HG03457 (cell line): ENCODE measurements around the gene IMMP2L.

Experiments used
- ATAC-seq: cut with Tn5 transposase; IDR thresholded peaks from one replicate; pipeline ENCODE4 v1.9.1; 2021; ENCODE audit warnings: moderate number of reproducible peaks; ENCODE audit not compliant: unreplicated experiment

IMMP2L gene

DNA sequence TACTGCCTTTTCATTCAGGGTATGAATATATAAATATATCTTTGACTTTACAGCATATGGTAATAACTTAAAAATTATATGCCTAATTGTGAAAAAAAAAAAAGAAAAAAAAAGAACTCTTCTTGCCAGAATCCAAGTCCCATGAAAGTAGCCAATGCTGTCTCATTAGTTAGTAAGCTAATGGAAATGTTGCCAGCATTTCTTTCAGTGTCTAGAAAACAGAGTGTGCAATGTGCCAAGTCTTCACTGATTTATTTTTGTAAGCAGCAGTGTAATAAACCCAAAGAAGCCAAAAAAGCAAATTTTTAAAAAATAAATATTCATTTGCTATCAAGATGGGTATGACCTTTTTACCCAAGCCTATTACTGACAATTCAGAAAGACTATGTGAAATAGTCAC lies 502.5 kb downstream of the IMMP2L start:
- ATAC-seq = no peak

DNA sequence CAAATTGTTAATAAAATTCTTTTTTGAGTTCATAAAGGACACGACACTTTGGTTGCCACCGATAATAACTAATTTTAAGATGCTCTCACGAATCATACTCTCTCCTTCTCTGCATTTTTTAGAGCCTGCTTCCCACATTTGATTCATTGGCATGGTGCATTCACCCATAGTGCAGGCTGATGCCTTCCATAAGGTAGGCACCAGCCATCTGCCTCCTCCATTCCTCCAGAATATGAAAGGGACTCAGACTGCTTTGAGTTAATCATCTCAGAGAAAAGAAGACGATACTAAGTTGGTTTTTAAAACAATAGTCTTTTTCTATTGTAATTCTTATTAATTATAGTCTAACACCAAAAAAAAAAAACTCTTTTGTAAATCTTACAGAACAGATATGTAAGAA lies 505.2 kb downstream of the IMMP2L start:
- ATAC-seq = no peak

- no peak for ATAC-seq
These were observed 505.9 kb downstream of the IMMP2L start for GRCh38 chr7:111056371-111056770.

GRCh38 chr7:111053035-111053434 lies 509.3 kb downstream of the IMMP2L start:
- no peak for ATAC-seq

DNA sequence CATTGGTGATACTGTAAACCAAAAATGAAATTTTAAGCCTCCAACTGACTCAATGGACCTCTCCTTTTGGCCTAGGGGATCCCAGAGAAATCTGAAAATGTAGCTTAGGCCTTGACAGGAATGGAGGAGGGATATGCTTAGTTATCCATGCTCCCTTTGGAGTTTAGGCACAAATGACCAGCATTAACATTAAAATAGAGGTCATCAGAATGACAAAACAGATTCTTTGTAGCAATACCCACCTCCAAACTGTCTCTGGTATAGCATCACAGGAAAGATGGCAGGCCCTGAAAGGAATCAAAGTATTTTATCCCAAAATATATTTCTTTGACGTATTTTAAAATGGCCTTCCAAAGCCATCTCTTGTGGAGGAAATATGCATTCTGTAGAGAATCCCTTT lies 510.5 kb downstream of the IMMP2L start:
- no peak for ATAC-seq

- ATAC-seq = no peak
These were observed 511.3 kb downstream of the IMMP2L start for GRCh38 chr7:111050875-111051416.

DNA sequence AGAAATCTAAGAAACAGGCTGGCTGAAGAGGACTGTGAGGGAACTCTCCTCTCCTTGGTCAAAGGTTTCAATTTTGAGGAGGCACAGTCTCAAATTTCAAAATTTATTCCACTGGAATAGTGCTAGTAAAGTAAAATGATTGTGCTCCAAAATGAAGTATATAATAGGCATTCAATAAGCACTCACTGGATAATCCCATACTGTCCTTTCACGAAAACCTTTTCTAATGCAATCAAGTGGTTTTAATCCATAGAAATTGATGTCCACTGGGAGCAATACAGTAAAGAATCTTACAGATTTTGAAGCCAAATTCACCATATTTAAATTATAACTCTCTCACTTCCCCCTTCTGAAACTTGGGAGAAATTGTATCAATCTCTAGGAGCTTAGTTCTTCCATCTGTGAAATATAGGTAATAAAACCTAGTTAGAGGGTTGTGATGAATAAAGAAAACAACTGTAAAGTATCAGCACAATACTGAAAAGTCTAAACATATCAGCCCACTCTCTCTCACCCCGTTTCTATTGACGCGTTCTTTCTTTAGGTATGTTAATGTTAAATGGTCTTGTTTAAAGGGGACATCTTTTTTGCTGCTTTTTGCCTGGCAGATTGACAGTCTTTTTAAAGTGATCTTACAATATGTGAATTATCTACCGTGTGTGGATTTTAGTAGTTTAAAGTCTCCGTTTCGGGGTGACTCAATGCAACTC lies 512.2 kb downstream of the IMMP2L start:
- no peak for ATAC-seq

- ATAC-seq = no peak
These were observed 514.7 kb downstream of the IMMP2L start for GRCh38 chr7:111047595-111047994.

DNA sequence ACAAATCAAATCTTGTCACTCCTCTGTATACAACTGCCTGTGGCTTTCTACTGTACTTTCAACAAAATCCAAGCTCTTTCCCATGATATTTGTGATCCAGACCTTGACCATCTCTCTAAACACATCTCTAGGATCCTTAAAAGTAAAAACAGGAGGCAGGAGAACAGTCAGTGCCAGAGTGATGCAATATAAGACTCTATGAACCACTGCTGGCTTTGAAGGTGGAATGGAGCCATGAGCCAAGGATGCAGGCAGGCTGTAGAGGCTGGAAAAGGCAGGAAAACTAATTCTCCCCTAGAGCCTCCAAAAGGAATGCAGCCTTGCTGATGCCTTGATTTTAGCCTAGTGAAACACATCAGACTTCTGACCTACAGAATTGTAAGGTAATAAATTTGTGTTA lies 516.8 kb downstream of the IMMP2L start:
- ATAC-seq = no peak

- ATAC-seq = peak; percentile 97
These were observed 518.7 kb downstream of the IMMP2L start for GRCh38 chr7:111043561-111043960.

GRCh38 chr7:111042842-111043241 lies 519.5 kb downstream of the IMMP2L start:
- no peak for ATAC-seq

DNA sequence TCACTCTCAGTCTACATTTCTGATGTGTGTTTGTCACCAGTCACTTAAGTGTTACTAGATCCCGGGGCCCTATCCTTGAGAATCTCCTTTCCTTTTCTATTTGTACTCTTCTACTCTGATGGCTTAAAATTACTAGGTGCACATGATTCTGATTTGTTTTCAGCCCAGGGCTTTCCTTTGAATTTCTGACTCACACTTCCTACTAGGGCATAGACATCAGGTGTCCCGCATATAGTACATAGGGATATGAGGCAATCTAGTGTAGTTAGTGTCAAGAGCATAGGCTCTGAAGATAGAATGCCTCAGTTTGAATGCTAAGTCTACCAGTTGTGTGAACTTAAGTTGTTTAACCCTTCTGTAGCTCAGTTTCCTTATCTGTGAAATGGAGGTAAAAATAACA lies 520.7 kb downstream of the IMMP2L start:
- no peak for ATAC-seq

DNA sequence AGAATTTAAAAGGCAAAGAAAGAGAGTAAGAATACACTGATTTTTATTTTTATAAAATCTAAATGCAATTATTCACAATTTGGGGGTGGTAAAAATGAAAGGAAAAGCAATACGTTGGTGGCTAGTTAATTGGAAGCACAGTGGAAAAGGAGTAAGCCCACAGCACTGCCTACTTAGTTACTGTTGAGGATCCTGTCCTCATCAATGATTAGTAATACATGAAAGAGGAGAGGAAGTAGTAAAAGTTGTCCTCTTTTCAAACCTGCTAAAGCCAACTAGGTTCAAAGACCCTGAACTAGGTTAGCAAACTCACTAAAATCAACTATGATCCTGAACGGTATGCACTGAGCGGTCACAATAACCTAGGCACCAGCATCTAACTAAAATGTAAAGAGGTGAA lies 524.1 kb downstream of the IMMP2L start:
- ATAC-seq = no peak

DNA sequence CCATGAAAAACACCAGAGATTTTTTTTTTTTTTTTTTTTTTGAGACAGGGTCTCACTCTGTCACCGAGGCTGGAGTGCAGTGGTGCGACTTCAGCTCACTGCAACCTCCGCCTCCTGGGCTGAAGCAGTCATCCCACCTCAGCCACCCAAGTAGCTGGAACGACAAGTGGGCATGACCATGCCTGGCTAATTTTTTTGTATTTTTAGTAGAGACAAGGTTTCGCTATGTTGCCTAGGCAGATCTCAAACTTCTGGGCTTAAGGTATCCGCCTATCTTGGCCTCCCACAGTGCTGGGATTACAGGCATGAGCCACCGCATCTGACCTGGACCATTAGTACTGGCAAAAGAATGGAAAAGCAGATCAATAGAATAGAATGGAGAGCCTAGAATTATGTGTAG lies 530.4 kb downstream of the IMMP2L start:
- no peak for ATAC-seq

- no peak for ATAC-seq
These were observed 532.0 kb downstream of the IMMP2L start for GRCh38 chr7:111030336-111030735.

DNA sequence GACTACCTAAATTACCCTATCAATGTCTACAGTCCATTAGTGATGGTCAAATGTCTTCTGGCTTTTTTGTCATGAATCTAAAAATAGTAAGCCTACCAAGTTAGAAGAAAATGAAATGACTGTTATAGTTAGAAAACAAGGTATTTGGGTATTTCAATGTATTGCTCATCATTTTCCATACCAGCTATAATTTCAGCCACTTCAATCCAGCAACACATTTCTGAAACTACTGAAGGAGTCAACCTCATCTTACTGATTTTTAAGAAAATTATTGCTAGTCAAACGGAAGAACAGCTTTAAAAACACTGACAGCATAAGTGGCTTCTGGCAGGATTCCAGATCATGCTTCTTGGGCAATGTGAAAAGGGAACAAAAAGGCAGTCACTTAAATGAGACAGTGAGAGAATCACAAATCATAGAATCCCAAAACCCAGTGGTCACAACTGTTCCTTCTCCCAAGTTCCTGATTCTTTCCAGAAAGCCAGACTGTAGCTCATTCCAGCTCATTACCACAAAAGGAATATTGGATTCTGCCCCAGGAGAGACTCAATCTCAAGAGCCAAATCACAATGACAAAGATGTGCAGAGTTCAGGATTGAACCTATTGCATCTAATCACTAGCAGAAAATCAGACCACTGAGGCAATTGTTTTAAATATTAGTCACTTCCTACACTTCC lies 532.6 kb downstream of the IMMP2L start:
- ATAC-seq = peak; percentile 50

DNA sequence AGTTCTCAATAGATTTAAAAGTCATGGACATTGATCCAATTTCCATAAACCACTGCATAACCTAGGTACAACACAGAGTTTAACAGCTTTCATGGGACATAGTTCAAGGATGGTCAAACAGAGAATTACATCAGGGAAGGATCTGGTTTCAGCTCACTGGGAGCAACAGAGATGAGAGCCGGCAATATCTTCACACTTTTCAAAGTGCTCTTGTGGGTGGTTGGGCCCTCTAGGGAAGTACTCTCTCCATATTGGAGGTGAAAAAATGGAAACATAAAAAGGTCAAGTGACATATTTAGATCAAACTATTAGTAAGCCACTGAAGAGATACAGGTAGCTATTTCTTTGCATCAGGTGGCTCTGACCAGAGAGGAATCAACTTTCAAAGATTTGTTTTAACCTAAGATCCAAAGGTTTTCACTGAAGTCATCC lies 533.1 kb downstream of the IMMP2L start:
- ATAC-seq = no peak

GRCh38 chr7:111027396-111027795 lies 534.9 kb downstream of the IMMP2L start:
- ATAC-seq = no peak

- ATAC-seq = no peak
These were observed 535.5 kb downstream of the IMMP2L start for GRCh38 chr7:111026806-111027205.

GRCh38 chr7:111026343-111026742 lies 535.9 kb downstream of the IMMP2L start:
- ATAC-seq = no peak

- peak; percentile 50 for ATAC-seq
These were observed 537.3 kb downstream of the IMMP2L start for GRCh38 chr7:111025006-111025405.

DNA sequence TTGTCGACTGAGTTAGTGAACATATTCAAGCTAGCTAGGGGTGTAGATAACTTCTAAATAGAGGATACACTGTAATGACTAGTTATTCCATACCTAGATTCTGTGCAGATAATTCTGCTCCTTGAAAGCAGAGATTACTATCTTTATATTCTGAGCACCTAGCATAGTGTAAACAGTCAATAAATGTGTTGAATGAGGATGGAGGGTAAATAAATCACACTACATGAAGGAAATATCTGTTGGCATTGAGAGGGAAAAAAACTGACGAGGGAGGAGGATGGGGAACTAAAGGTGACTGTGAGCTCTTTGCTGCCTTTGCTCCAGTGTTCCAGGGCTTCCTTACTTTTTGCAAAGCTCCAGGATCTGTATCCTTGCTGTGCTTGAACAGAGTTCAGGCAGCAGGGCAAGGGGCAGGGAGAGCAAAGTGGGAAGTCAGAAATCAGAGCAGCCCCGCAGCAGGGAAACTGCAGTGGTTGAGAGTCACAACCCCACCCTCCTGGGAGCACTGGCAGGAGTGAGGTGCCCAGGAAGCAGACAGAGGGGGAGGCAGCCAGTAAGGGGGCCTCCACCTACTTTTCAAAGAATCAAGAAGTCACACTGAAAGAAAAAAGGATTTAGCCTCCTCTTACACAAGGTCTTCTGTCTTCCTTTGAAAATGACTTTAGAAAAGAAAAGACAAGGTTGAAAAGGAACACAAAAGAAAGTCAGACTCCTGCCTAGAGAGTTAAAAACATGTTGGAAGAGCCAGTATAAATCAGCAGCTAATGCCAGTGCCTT lies 543.1 kb downstream of the IMMP2L start:
- no peak for ATAC-seq
